Peyer's patch (tissue), 4 donors: Measurements from ENCODE around the gene SFI1. TPM values are rescaled to one million over a fixed set of nuclear protein-coding genes. Genes with fewer than 3 reads are reported as not detected.
"Not testable (repeated sequence)": the region's sequence is repeated elsewhere in the genome, so short reads cannot be mapped to it uniquely, and the experiment has no call there.

Experiments
- DNase-seq, 3 donors: peaks; one replicate each; pipeline ENCODE4 v3.0.0-alpha.2; 2017 to 2019
- H3K27ac ChIP-seq, 4 donors: fragments of 200-600 bp; sonication (generic); one replicate each; pipeline ENCODE4 v1.5.1; 2016 to 2019
- H3K27me3 ChIP-seq, 2 donors: fragments of 200-600 bp; sonication (generic); one replicate each; pipeline ENCODE4 v1.5.1; 2019
- H3K36me3 ChIP-seq, 3 donors: fragments of 200-600 bp; sonication (generic); one replicate each; pipeline ENCODE4 v1.5.1; 2016 to 2019
- H3K4me1 ChIP-seq, 4 donors: fragments of 200-600 bp; sonication (generic); one replicate each; pipeline ENCODE4 v1.5.1; 2016 to 2019
- H3K4me3 ChIP-seq, 4 donors: fragments of 200-600 bp; sonication (generic); 1 replicate in 3 of 4; 2 replicates in 1 of 4; pipeline ENCODE4 v1.5.1; 2016 to 2019; ENCODE audit warnings: mild to moderate bottlenecking in 1 of 4
- H3K9me3 ChIP-seq, 4 donors: fragments of 200-600 bp; sonication (generic); one replicate each; pipeline ENCODE4 v1.5.1; 2016 to 2019; ENCODE audit warnings: mild to moderate bottlenecking in 1 of 4
- CTCF ChIP-seq, 6 experiments: fragments of 450-650 bp in 4 of 6; fragments of 200-600 bp in 2 of 6; sonication (generic) in 1 of 6; IDR thresholded peaks; one replicate each; pipeline ENCODE4 v1.5.1; 2017 to 2019; ENCODE audit warnings: antibody characterized with exemption in 6 of 6, mild to moderate bottlenecking in 3 of 6, moderate library complexity in 1 of 6
- POLR2A ChIP-seq, 2 donors: fragments of 450-650 bp; IDR thresholded peaks; one replicate each; pipeline ENCODE4 v1.5.1; 2017; ENCODE audit warnings: antibody characterized with exemption in 2 of 2, mild to moderate bottlenecking in 2 of 2, moderate library complexity in 2 of 2
- total RNA-seq, 4 donors: library from RNA; depleted of rRNA; stranded (reverse); fragments of >200 nt; gene quantifications; one replicate each; pipeline ENCODE4 v1.1.0, GENCODE V29; 2016

SFI1 gene
- total RNA-seq, 4 donors from 2014 or later, result 124 to 307 (median 198) TPM

- Histone ChIP-seq H3K4me1 (no peaks in the 10 kb centered on the region), H3K36me3 (peaks cover 0 to 38% (median 0%) of the 10 kb centered on the region in 3 donors), H3K9me3 (no peaks in the 10 kb centered on the region), H3K27ac (no peak overlapping the region), H3K27me3 (no peaks in the 10 kb centered on the region), H3K4me3 (no peak overlapping the region)
- TF ChIP-seq POLR2A (IDR thresholded peaks at IDR 0.05), result no peak
- no peak for TF ChIP-seq CTCF (IDR thresholded peaks at IDR 0.05)
- DNase-seq, result no peak
Measured at GRCh38 chr22:31475800-31476199, 20.5 kb upstream of the SFI1 start.

- Histone ChIP-seq H3K4me1 (no peaks in the 10 kb centered on the region), H3K4me3 (no peak overlapping the region), H3K27me3 (no peaks in the 10 kb centered on the region), H3K27ac (peak overlapping the region in 1 of 4 donors; percentile 11), H3K9me3 (no peaks in the 10 kb centered on the region), H3K36me3 (peaks cover 0 to 43% (median 0%) of the 10 kb centered on the region in 3 donors)
- no peak for TF ChIP-seq CTCF (IDR thresholded peaks at IDR 0.05)
- no peak for TF ChIP-seq POLR2A (IDR thresholded peaks at IDR 0.05)
- DNase-seq, result no peak
Measured at GRCh38 chr22:31477329-31477728, 19.0 kb upstream of the SFI1 start.

GRCh38 chr22:31481129-31481528 is 15.2 kb upstream of the SFI1 start:
- H3K4me3 ChIP-seq, result no peak overlapping the region
- no peaks in the 10 kb centered on the region for H3K4me1 ChIP-seq
- H3K36me3 ChIP-seq, result peaks cover 0 to 59% (median 0%) of the 10 kb centered on the region in 3 donors
- DNase-seq, result no peak
- no peaks in the 10 kb centered on the region for H3K27me3 ChIP-seq
- H3K27ac ChIP-seq, result no peak overlapping the region
- no peaks in the 10 kb centered on the region for H3K9me3 ChIP-seq
- TF ChIP-seq CTCF (IDR thresholded peaks at IDR 0.05) (no peak), POLR2A (IDR thresholded peaks at IDR 0.05) (no peak)

DNA sequence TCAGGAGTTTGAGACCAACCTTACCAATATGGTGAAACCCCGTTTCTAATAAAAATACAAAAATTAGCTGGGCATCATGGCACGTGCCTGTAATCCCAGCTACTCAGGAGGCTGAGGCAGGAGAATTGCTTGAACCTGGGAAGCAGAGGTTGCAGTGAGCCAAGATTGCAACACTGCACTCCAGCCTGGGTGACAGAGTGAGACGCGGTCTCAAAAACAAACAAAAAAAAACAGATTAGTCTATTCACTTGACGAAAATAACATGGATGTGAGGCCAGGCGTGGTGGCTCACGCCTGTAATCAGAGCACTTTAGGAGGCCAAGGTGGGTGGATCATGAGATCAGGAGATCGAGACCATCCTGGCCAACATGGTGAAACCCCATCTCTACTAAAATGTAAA is 13.9 kb upstream of the SFI1 start:
- not testable (repeated sequence) for H3K27ac ChIP-seq, H3K4me1 ChIP-seq, H3K4me3 ChIP-seq, H3K27me3 ChIP-seq, DNase-seq, H3K9me3 ChIP-seq
- peaks cover 0 to 72% (median 0%) of the 10 kb centered on the region in 3 donors for H3K36me3 ChIP-seq

GRCh38 chr22:31486369-31486768 is 10.0 kb upstream of the SFI1 start:
- H3K27ac ChIP-seq, result not testable (repeated sequence)

GRCh38 chr22:31486951-31487350 is 9.4 kb upstream of the SFI1 start:
- no peak for DNase-seq
- Histone ChIP-seq H3K36me3 (peaks cover 0 to 45% (median 0%) of the 10 kb centered on the region in 3 donors), H3K9me3 (no peaks in the 10 kb centered on the region), H3K4me1 (peaks cover 0 to 22% (median 3%) of the 10 kb centered on the region in 4 donors), H3K27me3 (no peaks in the 10 kb centered on the region), H3K27ac (no peak overlapping the region), H3K4me3 (no peak overlapping the region)
- no peak for TF ChIP-seq POLR2A (IDR thresholded peaks at IDR 0.05)
- TF ChIP-seq CTCF (IDR thresholded peaks at IDR 0.05), result no peak

More at GRCh38 chr22:31486369-31486768, 10.0 kb upstream of the SFI1 start:
- H3K27me3 ChIP-seq, H3K4me3 ChIP-seq, DNase-seq, H3K9me3 ChIP-seq: not testable (repeated sequence)
- H3K4me1 ChIP-seq, result peaks cover 0 to 20% (median 3%) of the 10 kb centered on the region in 4 donors
- H3K36me3 ChIP-seq, result peaks cover 0 to 51% (median 0%) of the 10 kb centered on the region in 3 donors

- Histone ChIP-seq H3K36me3 (peaks cover 0 to 37% (median 0%) of the 10 kb centered on the region in 3 donors), H3K9me3 (no peaks in the 10 kb centered on the region), H3K4me1 (peaks cover 0 to 22% (median 3%) of the 10 kb centered on the region in 4 donors), H3K27me3 (no peaks in the 10 kb centered on the region), H3K4me3 (peak overlapping the region in 3 of 4 donors; percentile 78 to 97 (median 95)), H3K27ac (peak overlapping the region in 3 of 4 donors; percentile 97 to 99 (median 98))
- no peak for DNase-seq
- no peak for TF ChIP-seq POLR2A (IDR thresholded peaks at IDR 0.05)
- no peak for TF ChIP-seq CTCF (IDR thresholded peaks at IDR 0.05)
Measured at GRCh38 chr22:31488346-31488883, 7.9 kb upstream of the SFI1 start.
